Endodermal cell (in vitro differentiated cells): Measurements from ENCODE around the gene MEF2A. TPM values are rescaled to one million over a fixed set of nuclear protein-coding genes. Genes with fewer than 3 reads are reported as not detected.

Source experiments
- DNase-seq: peaks from one replicate; pipeline ENCODE4 v3.0.0-alpha.2; 2017
- H3K27ac ChIP-seq: 2 replicates; pipeline ENCODE4 v1.5.1; 2013; ENCODE audit warnings: mild to moderate bottlenecking, low read depth, low read length, moderate library complexity
- H3K27me3 ChIP-seq: 2 replicates; pipeline ENCODE4 v1.6.1; 2013; ENCODE audit warnings: mild to moderate bottlenecking, low read length, moderate library complexity; ENCODE audit not compliant: insufficient read depth, control insufficient read depth, poor library complexity, severe bottlenecking
- H3K36me3 ChIP-seq: 2 replicates; pipeline ENCODE4 v1.7.0; 2013; ENCODE audit warnings: mild to moderate bottlenecking, low read length, moderate library complexity; ENCODE audit not compliant: control insufficient read depth, insufficient read depth
- H3K4me1 ChIP-seq: one replicate; pipeline ENCODE4 v1.7.0; 2013; ENCODE audit warnings: low read length; ENCODE audit not compliant: control insufficient read depth, insufficient read depth
- H3K4me3 ChIP-seq: 2 replicates; pipeline ENCODE4 v1.5.1; 2013; ENCODE audit warnings: mild to moderate bottlenecking, low read length, moderate library complexity
- H3K9ac ChIP-seq: 2 replicates; pipeline ENCODE4 v1.6.1; 2013; ENCODE audit warnings: mild to moderate bottlenecking, low read length, moderate library complexity; ENCODE audit not compliant: poor library complexity, severe bottlenecking; ENCODE audit errors: extremely low read depth
- H3K9me3 ChIP-seq: 2 replicates; pipeline ENCODE4 v1.6.1; 2013; ENCODE audit warnings: mild to moderate bottlenecking, low read length, moderate library complexity; ENCODE audit not compliant: control insufficient read depth
- H3K27ac Mint-ChIP-seq: 2 replicates; pipeline ENCODE4 v1.8.0; 2020; ENCODE audit warnings: mixed read lengths
- H3K27me3 Mint-ChIP-seq: 2 replicates; pipeline ENCODE4 v1.8.0; 2021; ENCODE audit warnings: mild to moderate bottlenecking, mixed read lengths; ENCODE audit not compliant: insufficient read depth
- H3K36me3 Mint-ChIP-seq: 2 replicates; pipeline ENCODE4 v1.8.0; 2020; ENCODE audit warnings: low read depth, mixed read lengths
- H3K4me1 Mint-ChIP-seq: 2 replicates; pipeline ENCODE4 v1.8.0; 2020; ENCODE audit warnings: mixed read lengths
- H3K4me3 Mint-ChIP-seq: 2 replicates; pipeline ENCODE4 v1.8.0; 2020; ENCODE audit warnings: mild to moderate bottlenecking, moderate library complexity, mixed read lengths
- H3K9me3 Mint-ChIP-seq: 2 replicates; pipeline ENCODE4 v1.8.0; 2020; ENCODE audit warnings: mild to moderate bottlenecking, mixed read lengths
- CTCF ChIP-seq: fragments of 200-600 bp; sonication (generic); conservative IDR thresholded peaks from 2 replicates; pipeline ENCODE4 v1.5.0; 2021; ENCODE audit warnings: antibody characterized with exemption, mild to moderate bottlenecking
- WGBS, 2 experiments: methylation state at CpG; one replicate each; pipeline versions ENCODE4 v1.1.5 to v1.1.7; 2013; ENCODE audit warnings: missing lambda C conversion rate in 2 of 2, mixed read lengths in 1 of 2; ENCODE audit not compliant: insufficient coverage in 1 of 2, insufficient read length in 1 of 2; 5-methylcytosine and 5-hydroxymethylcytosine counted together
- total RNA-seq, 2 donors: library from RNA; stranded (reverse); fragmentation: NEBNext Ultra II Directional in 1 of 2; extraction: Animal tissue kit (Norgen Biotek cat#: 25700) in 1 of 2; gene quantifications; 2 replicates in 1 of 2; 3 replicates in 1 of 2; pipeline ENCODE4 v1.2.1, GENCODE V29; 2021

The MEF2A gene
- total RNA-seq, 2 donors from 2014 or later, result 23.5 to 28.6 TPM

DNA sequence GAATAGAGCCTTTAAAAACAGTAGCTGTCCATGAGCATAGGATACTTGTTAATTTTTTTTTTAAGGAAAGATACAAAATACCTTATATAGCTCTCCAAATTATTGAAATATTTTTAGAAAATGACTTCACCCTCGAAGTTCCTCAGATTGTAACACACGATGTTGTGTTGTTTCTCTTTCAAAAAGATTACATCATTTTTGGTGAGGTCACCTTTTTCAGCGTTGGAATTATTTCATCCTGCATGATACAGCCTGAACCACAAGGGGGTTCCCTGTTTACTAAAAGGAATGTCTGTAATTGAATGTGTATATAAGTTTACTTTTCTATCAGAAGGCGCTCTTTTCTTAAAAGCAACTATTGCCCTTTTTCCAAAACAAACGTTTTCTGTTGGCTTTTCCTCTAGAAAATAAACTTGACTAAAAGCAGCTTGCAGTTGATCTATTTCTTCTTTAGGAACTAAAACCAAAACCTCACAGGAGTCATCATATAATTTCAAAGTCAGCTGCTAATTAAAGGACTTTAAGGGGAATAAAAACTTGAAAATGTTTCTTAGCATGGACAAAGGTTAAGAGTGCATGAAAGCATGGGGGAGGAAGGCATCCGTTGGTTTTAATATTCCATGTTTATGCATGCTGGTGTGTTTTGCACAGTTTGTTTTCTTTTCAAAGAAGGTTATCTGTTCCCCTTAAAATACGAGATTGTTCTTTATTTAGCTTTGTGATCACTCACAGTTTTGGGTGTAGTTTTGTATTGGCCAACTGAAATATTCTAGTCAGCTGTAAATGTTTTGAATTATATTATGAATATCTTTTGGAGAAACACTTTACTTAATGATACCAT is 138.0 kb downstream of the MEF2A start:
- Histone ChIP-seq H3K9me3 (no peaks in the 10 kb centered on the region), H3K4me3 (no peak overlapping the region), H3K27me3 (no peaks in the 10 kb centered on the region), H3K27ac (no peak overlapping the region), H3K9ac (no peak overlapping the region), H3K36me3 (peaks cover 5% of the 10 kb centered on the region), H3K4me1 (peaks cover 4% of the 10 kb centered on the region)
- DNase-seq, result no peak
- peaks cover 7% of the 10 kb centered on the region for H3K36me3 Mint-ChIP-seq
- H3K9me3 Mint-ChIP-seq, result no peaks in the 10 kb centered on the region
- peaks cover 14% of the 10 kb centered on the region for H3K4me1 Mint-ChIP-seq
- 65 to 74% methylated on average over 4 to 7 of the region's 7 CpGs for WGBS, 2 experiments
- no peaks in the 10 kb centered on the region for H3K27me3 Mint-ChIP-seq
- TF ChIP-seq CTCF, result peak; percentile 63
- peak overlapping the region; percentile 33 for H3K27ac Mint-ChIP-seq
- H3K4me3 Mint-ChIP-seq, result no peak overlapping the region

- Histone ChIP-seq H3K9ac (no peak overlapping the region), H3K9me3 (no peaks in the 10 kb centered on the region), H3K27me3 (no peaks in the 10 kb centered on the region), H3K36me3 (peaks cover 5% of the 10 kb centered on the region), H3K4me3 (no peak overlapping the region), H3K27ac (no peak overlapping the region), H3K4me1 (peaks cover 4% of the 10 kb centered on the region)
- Mint-ChIP-seq H3K9me3 (no peaks in the 10 kb centered on the region), H3K4me3 (no peak overlapping the region), H3K27ac (no peak overlapping the region), H3K4me1 (peaks cover 20% of the 10 kb centered on the region), H3K27me3 (no peaks in the 10 kb centered on the region), H3K36me3 (peaks cover 12% of the 10 kb centered on the region)
- 7 to 39% methylated on average over 2 to 3 of the region's 3 CpGs for WGBS, 2 experiments
- TF ChIP-seq CTCF, result peak; percentile 84
- DNase-seq, result peak; percentile 58
Measured at GRCh38 chr15:99704444-99704838, 138.7 kb downstream of the MEF2A start.

DNA sequence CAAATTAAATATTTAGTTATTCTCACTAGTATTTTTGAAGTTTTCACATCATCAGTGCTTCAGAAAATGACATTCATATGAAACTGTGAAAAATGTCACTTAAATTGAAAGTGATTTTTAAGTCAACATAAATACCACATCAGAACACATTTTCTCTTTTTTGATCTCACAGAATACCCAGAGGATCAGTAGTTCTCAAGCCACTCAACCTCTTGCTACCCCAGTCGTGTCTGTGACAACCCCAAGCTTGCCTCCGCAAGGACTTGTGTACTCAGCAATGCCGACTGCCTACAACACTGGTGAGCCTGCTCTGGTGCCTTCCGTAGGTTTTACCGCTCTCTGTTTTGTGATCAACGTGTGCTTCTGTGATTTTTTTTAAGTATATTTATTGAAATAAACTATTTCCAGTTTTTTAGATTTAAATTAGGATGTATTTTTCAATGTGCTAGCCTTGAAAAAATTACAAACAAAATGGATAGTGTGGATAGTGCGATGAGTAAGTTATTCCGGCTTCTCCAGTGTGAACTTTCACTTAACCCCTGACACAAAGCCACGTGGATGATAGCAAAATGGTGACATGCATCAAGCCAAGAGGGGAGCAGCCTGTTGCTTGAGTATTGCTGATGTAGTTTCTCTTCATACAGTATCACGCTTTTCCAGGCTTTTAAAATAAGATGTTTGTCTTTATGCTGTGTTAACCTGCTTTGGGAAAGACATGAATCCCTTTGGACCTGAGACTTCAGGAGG is 140.9 kb downstream of the MEF2A start:
- Mint-ChIP-seq H3K4me1 (peaks cover 19% of the 10 kb centered on the region), H3K27ac (no peak overlapping the region), H3K36me3 (peaks cover 28% of the 10 kb centered on the region), H3K9me3 (no peaks in the 10 kb centered on the region), H3K4me3 (no peak overlapping the region), H3K27me3 (no peaks in the 10 kb centered on the region)
- Histone ChIP-seq H3K4me1 (peaks cover 4% of the 10 kb centered on the region), H3K4me3 (no peak overlapping the region), H3K36me3 (peaks cover 23% of the 10 kb centered on the region), H3K27me3 (no peaks in the 10 kb centered on the region), H3K9me3 (no peaks in the 10 kb centered on the region), H3K27ac (no peak overlapping the region), H3K9ac (no peak overlapping the region)
- no peak for DNase-seq
- no peak for TF ChIP-seq CTCF
- WGBS, 2 experiments, result 91 to 94% methylated on average over 5 to 7 of the region's 10 CpGs
